GM21423 (cell line): Measurements from ENCODE around the gene TIMP2.
"Not testable (repeated sequence)": the region's sequence is repeated elsewhere in the genome, so short reads cannot be mapped to it uniquely, and the experiment has no call there.

Source experiments
- ATAC-seq: cut with Tn5 transposase; IDR thresholded peaks from one replicate; pipeline ENCODE4 v1.9.1; 2021; ENCODE audit warnings: mild to moderate bottlenecking, moderate library complexity; ENCODE audit not compliant: unreplicated experiment

TIMP2 gene

GRCh38 chr17:78908426-78908825, 16.8 kb downstream of the TIMP2 start:
- ATAC-seq, result no peak

- ATAC-seq, result no peak
Measured at GRCh38 chr17:78905541-78905940, 19.6 kb downstream of the TIMP2 start.

GRCh38 chr17:78905116-78905515, 20.1 kb downstream of the TIMP2 start:
- ATAC-seq, result no peak

GRCh38 chr17:78904371-78904770, 20.8 kb downstream of the TIMP2 start:
- no peak for ATAC-seq

- ATAC-seq, result no peak
Measured at GRCh38 chr17:78903101-78903779, 21.9 kb downstream of the TIMP2 start, which contains the start of gene CEP295NL. Gene CEP295NL (minus strand): TSS chr17:78903201. CDS start chr17:78901828, 1,373 bp downstream.

GRCh38 chr17:78902231-78902630, 23.0 kb downstream of the TIMP2 start:
- not testable (repeated sequence) for ATAC-seq

GRCh38 chr17:78901806-78902205, 23.4 kb downstream of the TIMP2 start:
- no peak for ATAC-seq

GRCh38 chr17:78900816-78901215, 24.4 kb downstream of the TIMP2 start:
- no peak for ATAC-seq

GRCh38 chr17:78899361-78900260, 25.6 kb downstream of the TIMP2 start:
- no peak for ATAC-seq

- no peak for ATAC-seq
Measured at GRCh38 chr17:78898947-78899346, 26.2 kb downstream of the TIMP2 start.

- ATAC-seq, result no peak
Measured at GRCh38 chr17:78898075-78898836, 26.9 kb downstream of the TIMP2 start.

GRCh38 chr17:78897664-78898047, 27.5 kb downstream of the TIMP2 start:
- ATAC-seq, result no peak

- ATAC-seq, result no peak
Measured at GRCh38 chr17:78896834-78897663, 28.1 kb downstream of the TIMP2 start.

- no peak for ATAC-seq
Measured at GRCh38 chr17:78896091-78896833, 28.9 kb downstream of the TIMP2 start.

GRCh38 chr17:78895322-78895721, 29.9 kb downstream of the TIMP2 start:
- no peak for ATAC-seq

- no peak for ATAC-seq
Measured at GRCh38 chr17:78893684-78894083, 31.5 kb downstream of the TIMP2 start.

- no peak for ATAC-seq
Measured at GRCh38 chr17:78892936-78893379, 32.2 kb downstream of the TIMP2 start.

GRCh38 chr17:78892520-78892919, 32.7 kb downstream of the TIMP2 start:
- ATAC-seq, result no peak

- ATAC-seq, result no peak
Measured at GRCh38 chr17:78892062-78892456, 33.1 kb downstream of the TIMP2 start.
